Measurements from ENCODE around the gene TAF6L. TPM values are rescaled to one million over a fixed set of nuclear protein-coding genes. Genes with fewer than 3 reads are reported as not detected.

The TAF6L gene
- total RNA-seq, 6 donors from 2014 or later, result 16.7 to 51.3 (median 27.0) TPM

GRCh38 chr11:62777389-62777788, 6.2 kb downstream of the TAF6L start:
- H3K36me3 ChIP-seq, result peaks cover 0 to 54% (median 37%) of the 10 kb centered on the region in 4 donors
- ATAC-seq (ENCODE audit: low FRiP score in 2 of 2) (no peak), DNase-seq (no peak)
- TF ChIP-seq EP300 (IDR thresholded peaks at IDR 0.05), result no peak
- no peak for TF ChIP-seq POLR2A (IDR thresholded peaks at IDR 0.05)
- TF ChIP-seq, protein P1, sequence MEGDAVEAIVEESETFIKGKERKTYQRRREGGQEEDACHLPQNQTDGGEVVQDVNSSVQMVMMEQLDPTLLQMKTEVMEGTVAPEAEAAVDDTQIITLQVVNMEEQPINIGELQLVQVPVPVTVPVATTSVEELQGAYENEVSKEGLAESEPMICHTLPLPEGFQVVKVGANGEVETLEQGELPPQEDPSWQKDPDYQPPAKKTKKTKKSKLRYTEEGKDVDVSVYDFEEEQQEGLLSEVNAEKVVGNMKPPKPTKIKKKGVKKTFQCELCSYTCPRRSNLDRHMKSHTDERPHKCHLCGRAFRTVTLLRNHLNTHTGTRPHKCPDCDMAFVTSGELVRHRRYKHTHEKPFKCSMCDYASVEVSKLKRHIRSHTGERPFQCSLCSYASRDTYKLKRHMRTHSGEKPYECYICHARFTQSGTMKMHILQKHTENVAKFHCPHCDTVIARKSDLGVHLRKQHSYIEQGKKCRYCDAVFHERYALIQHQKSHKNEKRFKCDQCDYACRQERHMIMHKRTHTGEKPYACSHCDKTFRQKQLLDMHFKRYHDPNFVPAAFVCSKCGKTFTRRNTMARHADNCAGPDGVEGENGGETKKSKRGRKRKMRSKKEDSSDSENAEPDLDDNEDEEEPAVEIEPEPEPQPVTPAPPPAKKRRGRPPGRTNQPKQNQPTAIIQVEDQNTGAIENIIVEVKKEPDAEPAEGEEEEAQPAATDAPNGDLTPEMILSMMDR (IDR thresholded peaks at IDR 0.05), result no peak
- H3K27me3 ChIP-seq, result no peaks in the 10 kb centered on the region
- no peak overlapping the region for H3K4me3 ChIP-seq
- no peak overlapping the region for H3K27ac ChIP-seq
- H3K9me3 ChIP-seq, result no peaks in the 10 kb centered on the region
- peaks cover 0 to 2% (median under 1%) of the 10 kb centered on the region in 4 donors for H3K4me1 ChIP-seq
- WGBS, 2 donors, result 81 to 89% methylated on average over 2 of the region's 2 CpGs

- Histone ChIP-seq H3K27ac (no peak overlapping the region), H3K4me1 (no peaks in the 10 kb centered on the region), H3K27me3 (no peaks in the 10 kb centered on the region), H3K4me3 (no peak overlapping the region), H3K9me3 (no peaks in the 10 kb centered on the region), H3K36me3 (peaks cover 0 to 62% (median 39%) of the 10 kb centered on the region in 4 donors)
- no peak for ATAC-seq (ENCODE audit: low FRiP score in 2 of 2)
- WGBS, 2 donors, result 98% methylated on average over 3 of the region's 3 CpGs; no CpG with 5 or more reads in 1 of the 2 donors
- TF ChIP-seq POLR2A (IDR thresholded peaks at IDR 0.05) (no peak), POLR2AphosphoS5 (IDR thresholded peaks at IDR 0.05) (no peak), EP300 (IDR thresholded peaks at IDR 0.05) (no peak)
- TF ChIP-seq, protein P1 (IDR thresholded peaks at IDR 0.05), result no peak
- DNase-seq, result no peak
Observed at GRCh38 chr11:62778441-62778840, 7.2 kb downstream of the TAF6L start.

GRCh38 chr11:62782753-62783152, 11.6 kb downstream of the TAF6L start:
- Histone ChIP-seq H3K4me3 (no peak overlapping the region), H3K27me3 (no peaks in the 10 kb centered on the region), H3K27ac (no peak overlapping the region), H3K36me3 (peaks cover 0 to 49% (median 18%) of the 10 kb centered on the region in 4 donors), H3K9me3 (no peaks in the 10 kb centered on the region), H3K4me1 (peaks cover 8 to 12% (median 9%) of the 10 kb centered on the region in 4 donors)
- ATAC-seq (ENCODE audit: low FRiP score in 2 of 2), result no peak
- WGBS, 2 donors, result 95 to 97% methylated on average over 7 of the region's 7 CpGs
- TF ChIP-seq EP300 (IDR thresholded peaks at IDR 0.05) (no peak), POLR2A (IDR thresholded peaks at IDR 0.05) (no peak), POLR2AphosphoS5 (IDR thresholded peaks at IDR 0.05) (no peak)
- TF ChIP-seq, protein P1 (IDR thresholded peaks at IDR 0.05), result no peak
- DNase-seq, result no peak

DNA sequence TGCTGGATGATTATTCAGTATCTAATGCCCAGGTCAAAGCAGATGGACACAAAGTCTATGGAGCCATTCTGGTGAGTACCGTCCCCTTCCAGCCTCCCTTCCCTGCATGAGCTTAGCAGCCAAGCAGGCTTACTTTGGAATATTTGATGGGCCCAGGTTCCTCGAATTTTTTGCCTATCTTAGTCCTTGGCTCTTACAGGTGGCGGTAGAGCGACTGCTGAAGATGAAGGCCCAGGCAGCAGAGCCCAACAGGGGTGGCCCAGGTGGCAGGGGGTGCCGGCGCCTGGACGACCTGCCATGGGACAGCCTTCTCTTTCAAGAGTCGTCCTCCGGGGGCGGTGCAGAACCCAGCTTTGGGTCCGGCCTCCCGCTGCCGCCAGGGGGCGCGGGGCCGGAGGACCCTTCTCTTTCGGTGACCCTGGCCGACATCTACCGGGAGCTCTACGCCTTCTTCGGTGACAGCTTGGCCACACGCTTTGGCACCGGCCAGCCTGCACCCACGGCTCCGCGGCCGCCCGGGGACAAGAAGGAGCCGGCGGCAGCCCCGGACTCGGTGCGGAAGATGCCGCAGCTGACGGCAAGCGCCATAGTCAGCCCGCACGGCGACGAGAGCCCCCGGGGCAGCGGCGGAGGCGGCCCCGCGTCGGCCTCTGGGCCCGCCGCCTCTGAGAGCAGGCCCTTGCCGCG, 15.3 kb downstream of the TAF6L start:
- Histone ChIP-seq H3K4me1 (peaks cover 33 to 49% (median 37%) of the 10 kb centered on the region in 4 donors), H3K4me3 (peak overlapping the region; percentile 85 to 99 (median 93)), H3K36me3 (peaks cover 0 to 42% (median 14%) of the 10 kb centered on the region in 4 donors), H3K9me3 (no peaks in the 10 kb centered on the region), H3K27me3 (no peaks in the 10 kb centered on the region), H3K27ac (peak overlapping the region; percentile 89 to 98 (median 94))
- DNase-seq (peak; percentile 94 to 98), ATAC-seq (ENCODE audit: low FRiP score in 2 of 2) (peak; percentile 88 to 93)
- no peak for TF ChIP-seq EP300 (IDR thresholded peaks at IDR 0.05)
- TF ChIP-seq POLR2A (IDR thresholded peaks at IDR 0.05), result no peak
- TF ChIP-seq, protein P1 (IDR thresholded peaks at IDR 0.05), result peak; percentile 93 to 99 (median 98)
- TF ChIP-seq POLR2AphosphoS5 (IDR thresholded peaks at IDR 0.05), result peak; percentile 24 to 37
- WGBS, 2 donors, result 5 to 16% methylated on average over 5 to 6 of the region's 51 CpGs

All from upper lobe of left lung (tissue), 6 donors.